Stimulated activated CD8-positive, alpha-beta memory T cell treated with anti-CD3 and anti-CD28 coated beads, Interleukin-12 subunit alpha, Interleukin-12 subunit beta, amount 100 ng/mL, for 1 hour (primary cell): ENCODE measurements around the gene MYCBP2.
A peak's percentile ranks its signal among the peaks of the same experiment; 100 is the strongest.
"Not testable (repeated sequence)": the region's sequence is repeated elsewhere in the genome, so short reads cannot be mapped to it uniquely, and the experiment has no call there.

Source experiments
- DNase-seq: peaks from one replicate; pipeline ENCODE4 v3.0.0-alpha.2; 2020; ENCODE audit warnings: low read depth

MYCBP2 gene

GRCh38 chr13:77033717-77034302 lies 293.1 kb downstream of the MYCBP2 start:
- DNase-seq, result no peak

DNA sequence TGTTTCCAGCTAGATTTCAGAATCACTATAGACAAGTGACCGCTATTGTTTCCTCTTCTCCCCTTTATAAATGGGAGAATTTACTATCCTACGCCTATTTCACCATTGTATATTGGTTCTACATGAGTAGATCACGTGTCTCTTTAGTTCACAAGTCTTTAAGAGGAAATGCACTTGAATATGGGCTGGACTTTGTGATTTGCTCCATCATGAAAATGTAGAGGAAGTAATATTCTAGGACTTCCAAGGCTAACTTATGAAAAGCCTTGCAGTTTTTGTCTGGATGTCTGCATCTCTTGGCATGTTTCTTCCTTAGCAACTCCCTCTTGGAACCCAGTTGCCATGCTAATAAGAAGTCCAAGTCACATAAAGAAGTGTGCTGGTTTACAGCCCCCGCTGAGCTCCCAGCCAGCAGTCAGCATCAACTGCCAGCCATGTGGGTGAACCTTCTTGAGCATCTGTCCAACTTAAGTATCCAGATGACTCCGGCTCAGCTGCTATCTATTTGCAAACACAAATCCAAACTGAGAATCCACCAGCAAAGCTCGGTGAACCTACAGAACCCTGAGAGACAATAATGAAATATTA lies 295.1 kb downstream of the MYCBP2 start:
- no peak for DNase-seq

GRCh38 chr13:77029436-77029835 lies 297.5 kb downstream of the MYCBP2 start:
- DNase-seq, result no peak

DNA sequence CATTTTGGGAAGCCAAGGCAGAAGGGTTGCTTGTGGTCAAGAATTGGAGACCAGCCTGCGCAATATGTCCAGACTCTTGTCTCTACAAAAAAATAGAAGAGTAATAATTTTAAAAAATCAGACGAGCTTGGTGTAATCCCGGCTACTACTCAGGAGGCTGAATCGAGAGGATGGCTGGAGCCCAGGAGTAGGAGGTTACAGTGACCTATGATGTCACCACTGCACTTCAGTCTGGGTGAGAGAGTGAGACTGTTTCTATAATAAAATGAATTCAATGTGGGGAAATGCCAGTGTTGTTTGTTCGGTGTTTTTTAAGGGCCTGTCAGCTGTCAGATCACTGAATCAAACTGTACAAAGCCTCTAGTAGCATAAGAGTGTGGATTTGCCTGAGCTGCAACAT lies 298.7 kb downstream of the MYCBP2 start:
- no peak for DNase-seq

DNA sequence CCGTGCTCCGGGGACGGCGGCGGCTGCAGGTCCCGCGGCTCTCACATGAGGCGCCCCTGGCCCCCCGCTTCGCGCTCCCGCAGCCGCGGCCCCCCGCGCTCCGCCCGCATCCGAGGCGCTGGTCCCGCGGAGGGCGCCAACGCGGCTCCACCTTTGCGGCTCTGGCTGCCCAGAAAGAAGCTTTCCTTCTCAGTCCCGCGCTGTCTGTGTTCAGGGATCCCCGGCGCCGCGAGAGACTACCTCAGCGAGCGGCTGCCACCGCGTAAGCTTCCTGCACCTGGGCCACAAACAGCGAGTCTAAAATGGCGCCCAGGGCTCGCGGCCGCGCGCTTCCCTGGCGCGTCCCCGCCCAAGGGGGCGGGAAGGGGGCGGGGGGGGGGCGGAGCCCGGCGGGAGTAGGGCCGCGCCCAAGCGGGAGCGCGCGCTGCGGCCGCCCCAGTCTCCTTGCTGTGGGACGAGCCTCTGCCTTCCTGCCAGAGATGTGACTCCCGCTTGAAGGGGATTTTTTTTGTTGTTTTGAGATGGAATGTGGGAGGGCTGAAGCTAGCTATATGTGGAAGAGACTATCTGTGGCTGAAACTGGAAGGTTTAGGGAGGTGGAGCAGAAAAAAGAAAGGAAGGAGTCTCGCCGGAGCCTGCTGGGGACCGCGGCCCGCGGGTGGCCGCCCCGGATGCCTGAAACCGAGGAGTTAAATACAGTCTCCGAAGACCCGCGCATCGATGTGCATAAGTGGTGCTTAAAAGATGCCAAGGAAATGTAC lies 299.9 kb downstream of the MYCBP2 start, which contains the start of gene FBXL3:
TSS of gene FBXL3 (minus strand) at position 299 of the 761 bp plus-strand sequence. CDS start 5,299 bp downstream, outside the sequence.
- DNase-seq, result peak; percentile 60

GRCh38 chr13:77026255-77026860 lies 300.5 kb downstream of the MYCBP2 start:
- DNase-seq, result peak; percentile 54

- no peak for DNase-seq
Measured at GRCh38 chr13:77022341-77022740, 304.6 kb downstream of the MYCBP2 start.

DNA sequence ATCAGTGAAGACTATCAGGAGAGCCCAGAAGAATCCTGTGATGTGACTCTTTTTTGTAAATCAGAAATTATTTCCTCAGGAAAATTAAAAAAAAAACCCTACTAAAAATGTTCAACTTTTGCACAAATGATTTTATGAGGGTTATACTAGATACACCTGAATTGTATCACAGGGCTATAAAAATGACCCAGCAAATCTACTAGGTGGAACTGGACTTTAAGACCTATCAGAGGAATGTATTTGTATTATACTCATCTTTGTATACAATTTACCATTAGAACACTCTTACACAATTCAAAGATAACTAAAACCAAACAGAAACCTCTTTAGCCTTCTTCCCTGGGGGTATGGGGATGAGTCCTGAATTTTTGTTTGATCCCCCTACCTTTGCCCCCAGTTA lies 307.1 kb downstream of the MYCBP2 start:
- no peak for DNase-seq

DNA sequence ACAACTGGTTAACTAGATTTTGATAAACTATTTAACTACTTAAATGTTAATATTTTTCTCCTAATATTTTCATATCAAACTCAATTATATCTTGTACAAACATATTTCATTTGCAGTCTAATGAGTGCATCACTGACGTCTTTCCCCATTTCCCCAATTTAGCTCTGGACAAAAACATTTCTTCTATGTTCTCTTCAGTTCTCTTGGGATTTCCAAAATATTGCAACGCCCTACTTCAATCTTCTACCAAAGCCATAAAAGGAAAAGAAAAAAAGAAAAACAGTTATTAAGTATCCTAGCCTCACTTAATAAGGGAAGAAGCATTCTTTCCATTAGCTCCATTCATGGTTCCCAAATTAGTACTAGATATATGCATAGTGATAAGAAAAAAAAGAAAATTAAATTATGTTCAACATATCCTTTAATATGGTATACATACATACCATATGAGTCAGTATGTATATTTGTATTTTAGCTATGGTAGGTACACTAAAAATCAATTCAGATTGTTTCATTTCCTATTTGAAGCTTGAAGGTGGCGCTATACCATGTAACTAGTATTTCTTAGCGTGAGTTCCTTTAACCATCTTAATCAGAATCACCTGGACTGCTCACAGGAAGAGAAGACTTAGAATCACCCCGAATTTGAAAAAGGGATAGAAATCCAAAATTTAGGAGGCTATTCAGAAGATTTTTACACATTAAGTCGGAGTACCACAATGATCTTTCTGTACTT lies 309.8 kb downstream of the MYCBP2 start:
- no peak for DNase-seq

- DNase-seq, result no peak
Measured at GRCh38 chr13:77016251-77016812, 310.6 kb downstream of the MYCBP2 start.

- no peak for DNase-seq
Measured at GRCh38 chr13:77014906-77015685, 311.8 kb downstream of the MYCBP2 start.

DNA sequence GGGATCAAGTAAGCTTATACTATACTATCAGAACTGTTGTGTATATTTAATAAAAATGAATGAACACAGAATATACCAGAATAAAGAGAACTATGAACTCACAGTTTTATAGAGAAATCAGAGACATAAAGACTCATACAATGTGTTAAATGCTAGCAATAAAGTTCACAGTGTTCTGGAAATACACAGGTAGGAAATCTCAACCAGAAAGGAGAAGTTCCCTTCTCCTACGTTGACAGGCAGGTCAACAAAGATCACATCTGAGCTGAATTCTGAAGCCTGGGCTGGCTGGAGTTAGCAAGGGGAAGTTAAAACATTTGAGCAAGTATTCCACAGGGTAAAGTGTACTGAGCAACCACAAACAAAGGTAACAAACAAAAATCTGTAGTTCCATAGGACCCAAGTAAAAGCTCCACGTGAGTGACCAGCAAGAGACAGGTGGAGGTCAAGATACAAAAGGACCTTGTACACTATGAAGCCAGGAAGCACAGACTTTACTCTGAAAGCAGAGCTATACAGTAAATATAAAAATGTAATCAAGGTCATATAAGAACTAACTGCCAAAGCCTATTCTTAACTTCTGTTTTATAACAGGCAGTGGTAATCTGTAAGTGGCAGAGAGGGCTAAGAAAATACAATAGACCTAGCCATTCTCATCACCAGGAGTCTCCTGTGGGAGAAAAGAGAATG lies 312.9 kb downstream of the MYCBP2 start:
- no peak for DNase-seq

GRCh38 chr13:77009719-77010118 lies 317.2 kb downstream of the MYCBP2 start:
- not testable (repeated sequence) for DNase-seq

DNA sequence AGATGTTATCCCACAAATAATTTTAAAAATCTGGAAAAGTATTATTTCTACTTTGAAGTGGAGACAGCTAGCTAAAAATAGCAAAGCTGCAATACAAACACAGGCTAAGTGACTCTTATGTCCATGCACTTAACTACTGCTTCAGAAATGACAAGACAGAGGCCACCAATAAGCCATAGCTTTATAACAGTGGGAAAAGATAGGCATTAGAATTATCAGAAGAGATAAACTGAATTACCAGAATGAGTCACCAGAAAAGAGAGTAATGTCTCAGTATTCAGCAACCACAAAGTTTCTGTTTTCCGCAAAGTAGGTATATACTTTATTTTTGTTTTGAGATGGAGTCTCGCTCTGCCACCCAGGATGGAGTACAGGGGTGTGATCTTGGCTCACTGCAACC lies 317.9 kb downstream of the MYCBP2 start:
- no peak for DNase-seq

GRCh38 chr13:77008337-77008736 lies 318.6 kb downstream of the MYCBP2 start:
- not testable (repeated sequence) for DNase-seq

- DNase-seq, result no peak
Measured at GRCh38 chr13:77002590-77003190, 324.2 kb downstream of the MYCBP2 start.

DNA sequence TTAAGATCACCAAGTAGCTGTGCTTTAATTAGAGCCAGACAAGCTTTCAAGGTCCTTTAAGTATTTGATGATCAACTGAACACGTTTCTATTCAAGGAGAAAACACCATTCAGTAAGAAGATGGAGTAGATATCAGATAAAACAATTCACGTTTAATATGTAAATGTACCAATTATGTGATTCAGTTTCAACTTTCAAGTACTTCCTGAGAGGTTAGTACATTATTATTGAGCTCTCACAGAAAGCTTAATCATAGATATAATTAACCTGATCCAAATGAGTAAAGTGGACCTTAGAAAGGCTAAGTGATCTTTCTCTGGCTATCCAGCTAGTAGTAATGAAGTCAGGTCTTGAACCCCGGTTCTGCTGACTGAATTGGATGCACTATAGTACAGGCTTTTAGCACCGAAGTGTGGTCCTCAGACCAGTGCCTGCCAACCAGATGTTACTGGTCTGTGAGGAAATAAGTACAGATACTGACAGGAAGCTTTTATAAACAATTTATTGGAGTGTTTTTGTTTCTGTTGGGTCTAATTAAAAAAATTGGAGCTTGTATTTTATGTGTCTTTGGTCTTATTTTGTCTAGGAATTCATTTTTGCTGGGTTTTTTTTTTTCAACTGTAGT lies 324.8 kb downstream of the MYCBP2 start:
- DNase-seq, result no peak

DNA sequence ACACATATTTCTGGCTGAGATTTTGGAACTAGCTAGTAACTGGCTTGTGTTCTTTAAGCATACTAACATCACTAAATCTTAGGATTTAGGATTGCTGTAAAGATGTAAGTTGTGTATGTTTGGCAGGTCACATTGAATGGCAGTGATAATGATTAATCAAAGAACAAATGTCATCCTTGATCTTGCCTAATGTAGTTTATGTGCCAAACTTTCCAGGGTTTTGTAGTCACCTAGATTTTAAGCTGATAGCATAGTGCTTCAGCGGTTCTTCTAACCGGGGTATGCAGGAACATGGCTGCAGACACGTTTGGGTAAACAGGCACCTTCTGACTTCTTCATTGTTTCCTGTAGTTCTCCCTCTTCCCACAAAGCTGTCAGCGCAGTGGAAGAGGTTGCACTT lies 325.4 kb downstream of the MYCBP2 start:
- no peak for DNase-seq

- no peak for DNase-seq
Measured at GRCh38 chr13:77000475-77000874, 326.4 kb downstream of the MYCBP2 start.
